ENCODE results near the gene SLC12A3.

DNA sequence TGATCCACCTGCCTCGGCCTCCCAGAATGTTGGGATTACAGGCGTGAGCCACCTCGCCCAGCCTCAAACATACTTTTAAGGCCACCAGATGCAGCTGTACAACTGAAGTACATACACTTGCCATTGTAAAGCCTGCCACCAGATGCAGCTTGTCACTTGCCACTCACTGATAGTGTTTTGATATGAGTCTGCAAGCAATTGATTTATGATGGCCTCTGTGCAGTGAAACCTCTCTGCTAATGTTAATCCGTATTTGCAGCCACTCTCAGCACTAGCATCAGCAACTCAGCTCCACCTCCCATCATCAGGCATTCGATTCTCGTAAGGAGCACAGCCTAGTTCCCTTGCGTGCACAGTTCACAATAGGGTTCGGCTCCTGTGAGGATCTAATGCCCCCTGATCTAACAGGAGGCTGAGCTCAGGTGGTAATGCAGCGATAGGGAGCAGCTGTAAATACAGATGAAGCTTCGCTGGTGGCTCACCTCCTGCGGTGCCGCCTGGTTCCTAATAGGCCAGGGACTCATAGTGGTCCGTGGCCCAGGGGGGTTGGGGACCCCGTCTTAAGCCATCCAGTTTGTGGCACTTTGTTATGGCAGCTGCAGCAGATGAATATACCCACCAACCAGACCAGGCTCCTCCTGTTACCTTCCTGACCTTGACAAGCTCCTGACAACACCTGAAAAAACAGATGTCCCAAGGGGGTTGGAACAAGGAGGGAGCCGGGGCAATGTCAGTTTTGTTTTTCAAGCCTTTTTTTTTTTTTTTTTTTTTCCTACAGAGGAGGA, 65.7 kb downstream of the SLC12A3 start:
- TF ChIP-seq, protein P1, sequence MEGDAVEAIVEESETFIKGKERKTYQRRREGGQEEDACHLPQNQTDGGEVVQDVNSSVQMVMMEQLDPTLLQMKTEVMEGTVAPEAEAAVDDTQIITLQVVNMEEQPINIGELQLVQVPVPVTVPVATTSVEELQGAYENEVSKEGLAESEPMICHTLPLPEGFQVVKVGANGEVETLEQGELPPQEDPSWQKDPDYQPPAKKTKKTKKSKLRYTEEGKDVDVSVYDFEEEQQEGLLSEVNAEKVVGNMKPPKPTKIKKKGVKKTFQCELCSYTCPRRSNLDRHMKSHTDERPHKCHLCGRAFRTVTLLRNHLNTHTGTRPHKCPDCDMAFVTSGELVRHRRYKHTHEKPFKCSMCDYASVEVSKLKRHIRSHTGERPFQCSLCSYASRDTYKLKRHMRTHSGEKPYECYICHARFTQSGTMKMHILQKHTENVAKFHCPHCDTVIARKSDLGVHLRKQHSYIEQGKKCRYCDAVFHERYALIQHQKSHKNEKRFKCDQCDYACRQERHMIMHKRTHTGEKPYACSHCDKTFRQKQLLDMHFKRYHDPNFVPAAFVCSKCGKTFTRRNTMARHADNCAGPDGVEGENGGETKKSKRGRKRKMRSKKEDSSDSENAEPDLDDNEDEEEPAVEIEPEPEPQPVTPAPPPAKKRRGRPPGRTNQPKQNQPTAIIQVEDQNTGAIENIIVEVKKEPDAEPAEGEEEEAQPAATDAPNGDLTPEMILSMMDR (IDR thresholded peaks at IDR 0.05) = no peak
- no peak for TF ChIP-seq POLR2A (IDR thresholded peaks at IDR 0.05)
